OCI-LY7 (cell line): ENCODE data around the gene DEFB124. TPM values are rescaled to one million over a fixed set of nuclear protein-coding genes. Genes with fewer than 3 reads are reported as not detected.

Experiments
- BruUV-seq: library from RNA; stranded (reverse); fragments of 400-500 nt; replicated peaks from 2 replicates; lab custom pipeline; 2021; lab: Mats Ljungman, UMichigan
- CTCF ChIA-PET: fragments of 300-600 bp; sonication (Branson Sonifier 250); formaldehyde crosslinking; loops from one replicate; lab custom pipeline; 2022; ENCODE audit warnings: antibody characterized with exemption; ENCODE audit not compliant: unreplicated experiment; lab: Charles Lee
- POLR2A ChIA-PET: fragments of 300-600 bp; sonication (Branson Sonifier 250); formaldehyde crosslinking; loops from one replicate; lab custom pipeline; 2022; ENCODE audit warnings: antibody characterized with exemption; lab: Charles Lee
- DNase-seq: peaks from one replicate; pipeline ENCODE4 v3.0.0-alpha.2; 2015; ENCODE audit warnings: low spot score
- H2AFZ ChIP-seq: fragments of 200-600 bp; sonication (generic), shearing (Covaris generic); 2 replicates; pipeline ENCODE4 v1.6.1; 2014; ENCODE audit warnings: mild to moderate bottlenecking, antibody characterized with exemption, low read length, moderate library complexity
- H3K27ac ChIP-seq: fragments of 200-600 bp; sonication (generic); 2 replicates; pipeline ENCODE4 v1.5.1; 2014; ENCODE audit warnings: mixed run types, low read depth, mild to moderate bottlenecking, moderate library complexity, low read length, inconsistent platforms; ENCODE audit not compliant: poor library complexity, severe bottlenecking
- H3K36me3 ChIP-seq: fragments of 200-600 bp; sonication (generic); 2 replicates; pipeline ENCODE4 v1.6.1; 2014; ENCODE audit warnings: mild to moderate bottlenecking, antibody characterized with exemption, low read length, moderate library complexity, mixed read lengths; ENCODE audit not compliant: insufficient read depth
- H3K4me1 ChIP-seq: fragments of 200-600 bp; sonication (generic); 2 replicates; pipeline ENCODE4 v1.5.1; 2014; ENCODE audit warnings: mild to moderate bottlenecking, low read length; ENCODE audit not compliant: insufficient read depth, poor library complexity, severe bottlenecking
- H3K4me2 ChIP-seq: fragments of 200-600 bp; sonication (generic); 2 replicates; pipeline ENCODE4 v1.6.1; 2014; ENCODE audit warnings: mild to moderate bottlenecking, low read length
- H3K4me3 ChIP-seq: fragments of 200-600 bp; sonication (generic); 2 replicates; pipeline ENCODE4 v1.5.1; 2014; ENCODE audit warnings: mild to moderate bottlenecking, low read depth, low read length; ENCODE audit not compliant: poor library complexity, severe bottlenecking
- H3K79me2 ChIP-seq: fragments of 200-600 bp; sonication (generic); 2 replicates; pipeline ENCODE4 v1.6.1; 2016; ENCODE audit warnings: low read depth, mild to moderate bottlenecking, low read length, moderate library complexity, mixed read lengths; ENCODE audit not compliant: insufficient read depth
- H3K9me2 ChIP-seq: fragments of 200-600 bp; sonication (generic); 2 replicates; pipeline ENCODE4 v1.6.1; 2016; ENCODE audit warnings: mild to moderate bottlenecking, low read length, mixed read lengths; ENCODE audit not compliant: insufficient read depth
- H3K9me3 ChIP-seq: fragments of 200-600 bp; sonication (generic); 2 replicates; pipeline ENCODE4 v1.6.1; 2014; ENCODE audit warnings: mild to moderate bottlenecking, mixed run types, low read length, mixed read lengths
- H4K20me1 ChIP-seq: fragments of 200-600 bp; sonication (generic); 2 replicates; pipeline ENCODE4 v1.6.1; 2014; ENCODE audit warnings: mild to moderate bottlenecking, antibody characterized with exemption, low read length, moderate library complexity, mixed read lengths; ENCODE audit not compliant: insufficient read depth
- CTCF ChIP-seq: fragments of 200-600 bp; sonication (generic); conservative IDR thresholded peaks from 2 replicates; pipeline ENCODE4 v1.5.1; 2014; ENCODE audit warnings: mild to moderate bottlenecking, antibody characterized with exemption, low read length, moderate library complexity, mixed read lengths
- EZH2phosphoT487 ChIP-seq: fragments of 200-600 bp; sonication (generic); IDR thresholded peaks from 2 replicates; pipeline ENCODE4 v1.6.1; 2018; ENCODE audit warnings: low read depth, borderline replicate concordance, mild to moderate bottlenecking, mixed run types, antibody characterized with exemption, low read length, moderate library complexity, mixed read lengths
- intact Hi-C: fragments of 100-400 bp; cut with micrococcal nuclease; formaldehyde crosslinking; loops from one replicate; pipeline ENCODE4 v1.10.0; 2022; ENCODE audit not compliant: unreplicated experiment
- total RNA-seq, 2 experiments: library from RNA; depleted of rRNA in 1 of 2; stranded (reverse); fragments of >200 nt in 1 of 2; shearing (Covaris generic) in 1 of 2; gene quantifications; 2 replicates each; pipeline ENCODE4 v1.2.3, GENCODE V29; 2014 to 2022

The DEFB124 gene
- total RNA-seq, 2 experiments from 2014 or later: not detected

- Histone ChIP-seq H3K9me2 (no peaks in the 10 kb centered on the region), H4K20me1 (no peaks in the 10 kb centered on the region), H3K79me2 (peaks cover 51% of the 10 kb centered on the region), H3K9me3 (no peaks in the 10 kb centered on the region), H3K36me3 (peaks cover 34% of the 10 kb centered on the region), H3K27ac (no peak overlapping the region), H3K4me2 (peak overlapping the region; percentile 99; the same call in 1 of the 2 replicates), H3K4me3 (no peak overlapping the region), H3K4me1 (peaks cover 16% of the 10 kb centered on the region), H2AFZ (no peak overlapping the region)
- no peak for DNase-seq
- BruUV-seq: no TSS peak
- no peak for TF ChIP-seq CTCF
- TF ChIP-seq EZH2phosphoT487: no peak
- CTCF ChIA-PET: no interaction called here
- intact Hi-C loops: no loop called here
- POLR2A ChIA-PET: interaction anchor here (1.3 kb wide), 1 partner anchor 35 kb away, joined by 3 read pairs; no protein-coding TSS in a partner anchor
Observed at GRCh38 chr20:31516651-31517050, 41.7 kb upstream of the DEFB124 start.

GRCh38 chr20:31516166-31516565 lies 41.2 kb upstream of the DEFB124 start:
- ChIA-PET CTCF (no interaction called here), POLR2A (interaction anchor here (0.9 to 1.3 kb wide), 2 partner anchors 15 to 35 kb away, joined by 3 read pairs; no protein-coding TSS in a partner anchor)
- intact Hi-C loops: no loop called here
- no peaks in the 10 kb centered on the region for H4K20me1 ChIP-seq
- no peak for DNase-seq
- no peaks in the 10 kb centered on the region for H3K9me2 ChIP-seq
- H3K36me3 ChIP-seq: peaks cover 31% of the 10 kb centered on the region
- peak overlapping the region; percentile 99 for H3K4me2 ChIP-seq
- no peak overlapping the region for H2AFZ ChIP-seq
- TF ChIP-seq CTCF (no peak), EZH2phosphoT487 (no peak)
- H3K4me1 ChIP-seq: peaks cover 16% of the 10 kb centered on the region
- H3K79me2 ChIP-seq: peaks cover 50% of the 10 kb centered on the region
- TSS peak; percentile 72 for BruUV-seq
- H3K27ac ChIP-seq: no peak overlapping the region
- peak overlapping the region; percentile 89 for H3K4me3 ChIP-seq
- H3K9me3 ChIP-seq: no peaks in the 10 kb centered on the region

- Histone ChIP-seq H3K9me3 (no peaks in the 10 kb centered on the region), H3K9me2 (no peaks in the 10 kb centered on the region), H3K4me3 (peak overlapping the region; percentile 89), H2AFZ (no peak overlapping the region), H3K27ac (no peak overlapping the region), H4K20me1 (no peaks in the 10 kb centered on the region), H3K79me2 (peaks cover 50% of the 10 kb centered on the region), H3K36me3 (peaks cover 27% of the 10 kb centered on the region; the same call in 1 of the 2 replicates), H3K4me2 (peak overlapping the region; percentile 99), H3K4me1 (peaks cover 16% of the 10 kb centered on the region)
- CTCF ChIA-PET: no interaction called here
- intact Hi-C loops: no loop called here
- DNase-seq: peak; percentile 6
- POLR2A ChIA-PET: interaction anchor here (0.9 to 1.3 kb wide), 2 partner anchors 15 to 35 kb away, joined by 3 read pairs; no protein-coding TSS in a partner anchor
- TF ChIP-seq CTCF (no peak), EZH2phosphoT487 (no peak)
- BruUV-seq: no TSS peak
Observed at GRCh38 chr20:31515775-31516107, 40.8 kb upstream of the DEFB124 start.
